ENCODE results near the gene GINS1.

Gene GINS1

GRCh38 chr20:25407311-25408169 is at the start of gene GINS1:
TSS of gene GINS1 (plus strand) at chr20:25407673. CDS start at chr20:25407821, 148 bp downstream.
- peak; percentile 21 to 49 for DNase-seq (ENCODE audit: low read depth in 2 of 2)

GRCh38 chr20:25360631-25361286 is 46.7 kb upstream of the GINS1 start:
- no peak for DNase-seq (ENCODE audit: low read depth in 2 of 2)

DNA sequence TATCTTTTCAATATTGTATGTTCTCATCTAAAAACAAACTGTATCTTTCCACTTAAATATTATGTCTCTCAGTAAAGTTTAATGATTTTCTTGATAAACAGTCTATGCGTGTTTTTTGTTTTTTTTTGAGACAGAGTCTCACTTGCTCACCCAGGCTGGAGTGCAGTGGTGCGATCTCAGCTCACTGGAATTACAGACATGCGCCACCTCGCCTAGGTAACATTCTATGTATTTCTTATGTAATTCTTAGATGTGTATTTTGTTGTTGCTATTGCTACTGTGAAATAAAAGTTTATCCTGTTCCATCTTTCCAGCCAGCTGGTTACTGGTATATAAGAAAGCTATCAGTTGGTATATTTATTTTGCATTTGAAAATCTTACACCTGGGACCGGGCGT is 46.2 kb upstream of the GINS1 start:
- DNase-seq (ENCODE audit: low read depth in 2 of 2) = no peak

DNA sequence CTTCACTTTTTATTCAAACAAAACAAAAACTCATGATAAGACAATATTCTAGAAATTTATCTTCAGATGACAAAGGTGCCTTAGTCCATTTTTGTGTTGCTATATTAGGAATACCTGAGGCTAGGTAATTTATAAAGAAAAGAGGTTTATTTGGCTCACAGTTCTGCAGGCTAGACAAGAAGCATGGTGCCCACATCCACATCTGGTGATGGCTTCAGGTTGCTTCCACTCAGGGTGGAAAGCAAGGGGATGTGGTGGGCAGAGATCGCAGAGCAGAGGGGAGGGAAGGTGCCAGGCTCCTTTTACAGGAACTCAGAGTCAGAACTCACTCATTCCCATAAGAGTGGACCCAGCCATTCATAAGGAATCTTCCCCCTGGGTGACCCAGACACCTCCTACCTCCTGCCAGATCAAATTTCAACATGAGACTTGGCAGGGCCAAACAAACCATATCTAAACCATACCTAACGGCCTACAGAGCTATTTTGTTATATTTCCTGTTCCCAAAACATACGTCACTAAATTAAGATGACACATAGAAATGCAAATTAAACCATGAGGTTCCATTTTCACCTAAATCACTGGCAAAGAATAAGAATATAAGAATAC is 43.2 kb upstream of the GINS1 start:
- no peak for DNase-seq (ENCODE audit: low read depth in 2 of 2)

DNA sequence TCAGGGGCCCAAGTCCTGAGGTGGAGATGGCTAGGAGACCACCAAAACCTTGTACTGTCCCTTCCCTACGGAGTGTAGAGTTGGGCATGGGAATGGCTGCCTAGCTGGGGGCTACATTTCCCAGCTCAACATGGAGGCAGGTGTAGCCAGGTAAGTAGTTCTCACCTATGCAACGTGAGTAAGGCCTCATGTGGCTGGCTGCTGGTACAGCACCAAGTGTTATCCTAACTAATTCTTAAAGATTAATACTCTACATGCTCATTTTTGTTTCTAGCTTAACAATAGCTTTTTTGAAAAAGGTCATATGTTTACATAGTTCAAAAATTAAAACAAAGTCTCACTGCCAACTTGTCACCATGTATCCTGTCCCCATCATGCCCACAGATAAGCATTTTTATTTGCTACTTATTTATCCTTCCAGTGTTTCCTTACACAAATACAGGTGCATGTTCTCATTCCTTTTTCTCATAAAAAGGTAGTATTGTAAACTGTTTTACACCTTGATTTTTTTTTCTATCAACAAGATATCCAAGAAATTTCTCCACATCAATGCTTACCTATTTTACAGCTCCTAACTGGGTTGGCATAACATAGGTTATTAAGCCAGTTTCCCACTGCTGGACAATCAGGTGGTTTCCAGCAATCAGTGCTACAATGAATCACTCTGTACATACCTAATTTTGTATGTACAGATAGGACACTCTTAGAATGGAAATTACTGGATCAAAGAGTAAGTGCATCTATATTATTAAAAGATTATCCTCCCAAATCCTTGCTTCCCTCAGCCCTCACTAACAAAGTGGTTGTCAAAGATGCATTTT is 42.4 kb upstream of the GINS1 start:
- no peak for DNase-seq (ENCODE audit: low read depth in 2 of 2)

GRCh38 chr20:25368526-25368925 is 38.9 kb upstream of the GINS1 start:
- DNase-seq (ENCODE audit: low read depth in 2 of 2) = no peak

DNA sequence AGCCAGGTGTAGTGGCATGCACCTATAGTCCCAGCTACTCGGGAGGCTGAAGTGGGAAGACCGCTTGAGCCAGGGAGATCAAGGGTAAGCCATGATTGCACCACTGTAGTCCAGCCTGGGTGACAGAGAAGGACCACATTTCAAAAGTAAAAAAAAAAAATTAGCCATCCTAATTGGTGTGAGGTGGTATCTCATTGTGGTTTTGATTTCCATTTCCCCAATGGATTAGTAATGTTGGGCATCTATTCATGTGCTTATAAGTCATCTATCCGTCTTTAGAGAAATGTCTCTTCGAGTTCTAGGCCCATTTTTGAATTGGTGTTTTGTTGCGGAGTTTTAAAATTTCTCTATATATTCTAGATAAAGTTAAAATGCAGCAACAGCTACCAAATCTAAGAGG is 38.5 kb upstream of the GINS1 start:
- DNase-seq (ENCODE audit: low read depth in 2 of 2) = no peak

GRCh38 chr20:25369529-25369928 is 37.9 kb upstream of the GINS1 start:
- DNase-seq (ENCODE audit: low read depth in 2 of 2) = no peak

DNA sequence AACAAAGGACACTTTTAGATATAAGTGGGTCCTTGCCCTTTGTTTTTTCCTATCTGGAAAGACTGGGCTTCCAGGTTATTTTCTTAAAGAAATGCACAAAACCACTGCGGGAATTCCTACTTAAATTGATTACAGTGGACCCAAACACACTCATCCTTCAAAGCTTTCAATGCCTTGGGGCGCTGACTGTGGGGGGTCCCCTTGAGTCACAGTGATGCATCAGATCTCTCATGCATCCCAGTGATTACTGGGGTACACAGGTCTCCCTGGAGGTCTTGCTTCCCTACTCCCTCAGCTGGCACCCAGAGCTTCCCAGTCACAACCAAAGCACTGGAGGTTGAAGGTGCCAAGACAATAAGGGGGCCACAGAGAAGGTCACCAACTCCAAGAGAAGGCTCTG is 37.5 kb upstream of the GINS1 start:
- DNase-seq (ENCODE audit: low read depth in 2 of 2) = no peak

GRCh38 chr20:25372584-25373336 is 34.7 kb upstream of the GINS1 start:
- DNase-seq (ENCODE audit: low read depth in 2 of 2) = no peak

- DNase-seq (ENCODE audit: low read depth in 2 of 2) = no peak
Observed at GRCh38 chr20:25374842-25375241, 32.6 kb upstream of the GINS1 start.

DNA sequence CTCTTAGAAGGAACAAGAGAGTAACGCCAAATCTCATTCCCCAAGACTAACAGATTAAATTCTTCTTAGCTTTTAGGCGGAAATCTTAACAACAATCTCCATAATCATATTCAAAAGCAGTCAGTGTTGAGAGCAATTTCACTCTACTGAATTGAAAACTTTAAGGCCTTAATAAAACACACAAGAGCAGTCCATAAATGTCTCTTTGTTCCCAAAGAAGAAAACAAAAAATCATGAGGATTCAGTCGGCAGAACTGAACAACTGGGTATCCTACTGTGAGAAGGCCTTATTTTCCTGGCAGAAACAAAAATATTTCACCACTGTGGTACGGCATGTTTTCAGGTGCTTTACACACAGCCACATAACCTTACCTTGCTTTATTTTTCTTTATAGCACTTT is 31.2 kb upstream of the GINS1 start:
- DNase-seq (ENCODE audit: low read depth in 2 of 2) = no peak

DNA sequence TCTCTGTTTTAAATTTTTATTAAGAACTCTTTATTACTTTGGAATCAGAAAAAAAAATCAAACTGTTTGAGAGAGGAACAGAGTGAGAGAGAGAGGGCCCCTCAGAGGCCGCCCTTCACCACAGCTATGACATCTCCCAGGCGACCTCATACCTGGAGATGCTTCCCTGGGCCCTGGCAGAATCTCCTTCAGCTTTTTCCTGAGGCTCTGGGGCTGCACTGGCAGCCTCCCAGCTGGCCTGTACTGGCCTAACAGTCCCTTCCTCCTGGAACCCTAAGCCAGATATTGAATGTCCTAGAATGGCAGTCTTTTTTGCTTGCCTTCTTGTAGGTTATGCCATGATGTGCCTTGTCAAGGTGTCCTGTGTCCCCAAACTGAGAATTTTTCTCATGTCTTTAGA is 30.6 kb upstream of the GINS1 start:
- no peak for DNase-seq (ENCODE audit: low read depth in 2 of 2)

- DNase-seq (ENCODE audit: low read depth in 2 of 2) = no peak
Observed at GRCh38 chr20:25378189-25378883, 29.1 kb upstream of the GINS1 start.

GRCh38 chr20:25378884-25379733 is 28.4 kb upstream of the GINS1 start:
- DNase-seq (ENCODE audit: low read depth in 2 of 2) = no peak

DNA sequence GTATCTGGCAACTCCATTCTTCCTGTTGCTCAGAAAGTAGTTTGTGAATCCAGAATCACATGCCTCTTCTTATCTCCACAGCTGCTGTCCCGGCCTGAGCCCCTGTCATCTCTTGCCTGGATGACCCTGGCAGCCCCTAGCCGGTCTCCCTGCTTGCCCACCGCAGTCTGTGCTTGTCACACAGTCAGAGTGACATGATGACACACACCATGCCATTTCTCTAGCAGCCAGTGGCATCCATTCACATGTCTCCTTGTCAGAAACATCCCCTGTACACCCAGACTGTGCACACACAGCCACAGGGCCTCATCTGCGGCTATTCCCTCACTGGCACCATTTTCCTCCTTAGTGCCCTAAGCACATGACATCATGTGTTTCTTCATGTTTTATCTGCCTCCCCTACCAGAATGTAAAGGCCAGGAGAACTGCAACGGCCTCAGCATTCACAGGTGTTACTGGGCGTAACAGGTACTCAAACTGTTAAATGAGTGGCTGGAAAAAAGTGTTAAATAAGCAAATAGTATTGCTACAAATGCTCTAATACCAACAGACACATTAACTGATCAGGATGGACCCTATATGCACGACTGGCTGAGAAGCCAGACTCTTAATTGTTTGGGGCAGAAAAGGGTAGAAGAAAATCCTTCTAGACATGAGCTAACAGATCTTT is 26.4 kb upstream of the GINS1 start:
- DNase-seq (ENCODE audit: low read depth in 2 of 2) = no peak

DNA sequence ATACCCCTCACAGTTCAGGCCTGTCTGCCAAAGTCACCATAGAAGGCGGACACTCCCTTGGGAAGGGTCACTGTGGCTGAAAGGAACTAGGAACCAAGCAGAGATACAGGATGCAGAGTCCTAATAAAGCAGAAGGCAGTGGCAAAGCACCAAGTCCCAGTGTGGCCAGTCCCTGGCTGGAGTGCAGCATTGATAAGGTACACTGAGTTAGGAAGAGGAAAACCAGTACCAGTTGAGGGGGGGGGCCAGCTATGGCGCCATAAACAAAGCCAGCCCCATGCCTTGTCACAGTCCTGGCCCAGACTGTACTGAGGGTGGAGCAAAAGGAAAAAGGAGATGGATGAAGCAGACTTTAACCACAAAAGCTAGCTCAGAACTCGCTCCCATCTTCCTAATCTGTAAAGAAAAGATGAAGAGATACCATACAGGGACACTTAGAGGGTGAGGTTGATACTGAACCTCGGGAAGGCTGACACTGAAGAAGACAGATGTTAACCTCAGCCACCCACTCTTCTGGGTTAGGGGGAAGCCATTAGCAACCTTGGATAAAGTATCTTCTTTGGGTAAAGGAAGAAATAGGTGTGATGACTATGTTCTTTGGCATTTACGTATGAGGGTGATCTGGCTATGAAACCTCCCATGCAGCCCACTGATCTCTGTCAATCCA is 24.6 kb upstream of the GINS1 start:
- DNase-seq (ENCODE audit: low read depth in 2 of 2) = no peak

GRCh38 chr20:25389401-25389857 is 18.0 kb upstream of the GINS1 start:
- no peak for DNase-seq (ENCODE audit: low read depth in 2 of 2)
